GM18868 (cell line): Measurements from ENCODE around the gene CLCN4.

ENCODE experiments used
- ATAC-seq: cut with Tn5 transposase; IDR thresholded peaks from one replicate; pipeline ENCODE4 v1.9.1; 2021; ENCODE audit warnings: mild to moderate bottlenecking, moderate library complexity; ENCODE audit not compliant: unreplicated experiment

CLCN4 gene

GRCh38 chrX:10190367-10190766, 33.6 kb downstream of the CLCN4 start:
- peak; percentile 77 for ATAC-seq

GRCh38 chrX:10193587-10193986, 36.8 kb downstream of the CLCN4 start:
- no peak for ATAC-seq

- no peak for ATAC-seq
Observed at GRCh38 chrX:10195425-10195824, 38.6 kb downstream of the CLCN4 start.

- ATAC-seq, result no peak
Observed at GRCh38 chrX:10195947-10196346, 39.2 kb downstream of the CLCN4 start.

GRCh38 chrX:10197279-10198210, 40.8 kb downstream of the CLCN4 start:
- no peak for ATAC-seq

- ATAC-seq, result no peak
Observed at GRCh38 chrX:10198254-10198653, 41.5 kb downstream of the CLCN4 start.

GRCh38 chrX:10199212-10199611, 42.4 kb downstream of the CLCN4 start:
- peak; percentile 91 for ATAC-seq

- ATAC-seq, result no peak
Observed at GRCh38 chrX:10203617-10204016, 46.8 kb downstream of the CLCN4 start.

GRCh38 chrX:10206317-10206716, 49.5 kb downstream of the CLCN4 start:
- no peak for ATAC-seq

- no peak for ATAC-seq
Observed at GRCh38 chrX:10208281-10208856, 51.6 kb downstream of the CLCN4 start.

- ATAC-seq, result no peak
Observed at GRCh38 chrX:10208953-10209352, 52.2 kb downstream of the CLCN4 start.

- ATAC-seq, result no peak
Observed at GRCh38 chrX:10212395-10212794, 55.6 kb downstream of the CLCN4 start.

GRCh38 chrX:10213716-10214115, 56.9 kb downstream of the CLCN4 start:
- no peak for ATAC-seq

- ATAC-seq, result no peak
Observed at GRCh38 chrX:10216208-10216607, 59.4 kb downstream of the CLCN4 start.

- ATAC-seq, result no peak
Observed at GRCh38 chrX:10217198-10217597, 60.4 kb downstream of the CLCN4 start.

- no peak for ATAC-seq
Observed at GRCh38 chrX:10221651-10222050, 64.9 kb downstream of the CLCN4 start.

- ATAC-seq, result no peak
Observed at GRCh38 chrX:10223276-10223675, 66.5 kb downstream of the CLCN4 start.

GRCh38 chrX:10223781-10224180, 67.0 kb downstream of the CLCN4 start:
- no peak for ATAC-seq

- no peak for ATAC-seq
Observed at GRCh38 chrX:10230222-10230621, 73.4 kb downstream of the CLCN4 start.

GRCh38 chrX:10231461-10231860, 74.7 kb downstream of the CLCN4 start:
- ATAC-seq, result no peak

GRCh38 chrX:10233173-10233572, 76.4 kb downstream of the CLCN4 start:
- ATAC-seq, result no peak

GRCh38 chrX:10233696-10234095, 76.9 kb downstream of the CLCN4 start:
- ATAC-seq, result no peak
